ENCODE data around the gene MYH14.
"Not testable (repeated sequence)": the region's sequence is repeated elsewhere in the genome, so short reads cannot be mapped to it uniquely, and the experiment has no call there.

The MYH14 gene

DNA sequence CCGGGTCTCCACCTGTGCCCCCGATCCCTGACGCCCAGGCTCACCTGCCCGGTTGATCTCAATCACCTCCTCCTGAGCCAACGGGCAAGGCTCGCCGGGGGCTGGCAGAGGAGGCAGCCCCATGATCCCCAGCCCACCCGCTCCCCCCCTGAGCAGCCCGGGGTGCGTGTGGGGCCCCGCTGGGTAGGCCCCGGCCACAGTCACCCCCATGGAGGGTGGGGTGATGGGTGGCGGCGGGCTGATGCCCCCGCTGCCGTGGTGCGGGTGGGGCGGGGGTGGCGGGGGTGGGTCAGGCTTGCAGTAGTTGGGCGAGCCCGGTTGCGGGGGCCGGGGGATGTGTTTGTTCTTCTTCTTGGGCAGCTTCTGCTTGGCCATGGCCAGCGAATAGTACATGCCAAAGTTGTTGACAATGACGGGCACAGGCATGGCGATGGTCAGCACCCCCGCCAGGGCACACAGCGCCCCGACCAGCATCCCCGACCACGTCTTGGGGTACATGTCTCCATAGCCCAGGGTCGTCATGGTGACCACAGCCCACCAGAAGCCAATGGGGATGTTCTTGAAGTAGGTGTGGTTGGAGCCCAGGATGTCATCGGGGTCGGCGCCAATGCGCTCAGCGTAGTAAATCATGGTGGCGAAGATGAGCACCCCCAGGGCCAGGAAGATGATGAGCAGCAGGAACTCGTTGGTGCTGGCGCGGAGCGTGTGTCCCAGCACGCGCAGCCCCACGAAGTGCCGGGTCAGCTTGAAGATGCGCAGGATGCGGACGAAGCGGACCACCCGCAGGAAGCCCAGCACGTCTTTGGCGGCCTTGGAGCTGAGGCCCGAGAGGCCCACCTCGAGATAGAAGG lies 119.7 kb downstream of the MYH14 start:
- no peak for DNase-seq

- no peak for DNase-seq
Measured at GRCh38 chr19:50323782-50324133, 120.3 kb downstream of the MYH14 start.

GRCh38 chr19:50324331-50324730 lies 120.9 kb downstream of the MYH14 start:
- DNase-seq: no peak

GRCh38 chr19:50325310-50326100 lies 122.1 kb downstream of the MYH14 start:
- DNase-seq: peak; percentile 85

- DNase-seq: no peak
Measured at GRCh38 chr19:50326101-50326664, 122.8 kb downstream of the MYH14 start.

GRCh38 chr19:50327013-50327412 lies 123.6 kb downstream of the MYH14 start:
- no peak for DNase-seq

DNA sequence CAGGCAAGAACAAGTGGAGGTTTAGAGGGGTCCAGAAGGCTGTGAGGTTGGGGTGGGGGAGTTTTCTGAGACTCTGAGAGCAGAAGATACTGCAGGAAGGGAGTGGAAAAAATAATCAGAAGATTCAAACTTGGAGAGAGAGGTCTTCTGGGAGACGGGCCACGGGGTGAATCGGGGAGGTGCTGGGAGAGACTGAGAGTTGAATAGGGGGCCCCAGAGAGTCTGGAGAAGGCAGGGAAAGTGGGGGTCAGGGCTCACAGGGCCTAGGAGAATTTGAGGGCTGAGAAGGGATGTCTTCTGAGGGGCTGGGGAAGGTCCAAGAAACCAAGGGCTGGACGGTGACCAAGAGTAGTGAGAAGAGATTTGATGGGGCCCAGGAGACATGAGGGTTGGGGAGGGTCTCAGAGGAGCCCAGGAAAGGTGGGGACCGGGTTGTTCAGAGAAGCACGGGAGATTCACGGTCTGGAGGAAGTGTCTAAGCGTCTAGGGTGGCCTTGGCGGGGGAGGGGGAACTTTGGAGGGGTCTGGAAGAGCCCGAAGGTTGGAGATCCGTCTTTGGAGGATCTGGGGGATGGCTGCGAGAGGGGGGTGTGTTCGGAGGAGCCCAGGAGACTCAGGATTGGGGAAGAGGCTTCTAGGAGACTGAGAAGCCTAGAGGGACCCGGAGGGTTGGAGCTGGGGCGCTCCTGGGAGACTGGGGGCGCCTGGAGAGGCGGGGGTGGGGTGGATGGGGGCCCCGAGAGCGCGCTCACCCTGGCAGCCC lies 124.2 kb downstream of the MYH14 start:
- DNase-seq: no peak

- no peak for DNase-seq
Measured at GRCh38 chr19:50328224-50328872, 124.9 kb downstream of the MYH14 start.

- no peak for DNase-seq
Measured at GRCh38 chr19:50328873-50329145, 125.4 kb downstream of the MYH14 start.

DNA sequence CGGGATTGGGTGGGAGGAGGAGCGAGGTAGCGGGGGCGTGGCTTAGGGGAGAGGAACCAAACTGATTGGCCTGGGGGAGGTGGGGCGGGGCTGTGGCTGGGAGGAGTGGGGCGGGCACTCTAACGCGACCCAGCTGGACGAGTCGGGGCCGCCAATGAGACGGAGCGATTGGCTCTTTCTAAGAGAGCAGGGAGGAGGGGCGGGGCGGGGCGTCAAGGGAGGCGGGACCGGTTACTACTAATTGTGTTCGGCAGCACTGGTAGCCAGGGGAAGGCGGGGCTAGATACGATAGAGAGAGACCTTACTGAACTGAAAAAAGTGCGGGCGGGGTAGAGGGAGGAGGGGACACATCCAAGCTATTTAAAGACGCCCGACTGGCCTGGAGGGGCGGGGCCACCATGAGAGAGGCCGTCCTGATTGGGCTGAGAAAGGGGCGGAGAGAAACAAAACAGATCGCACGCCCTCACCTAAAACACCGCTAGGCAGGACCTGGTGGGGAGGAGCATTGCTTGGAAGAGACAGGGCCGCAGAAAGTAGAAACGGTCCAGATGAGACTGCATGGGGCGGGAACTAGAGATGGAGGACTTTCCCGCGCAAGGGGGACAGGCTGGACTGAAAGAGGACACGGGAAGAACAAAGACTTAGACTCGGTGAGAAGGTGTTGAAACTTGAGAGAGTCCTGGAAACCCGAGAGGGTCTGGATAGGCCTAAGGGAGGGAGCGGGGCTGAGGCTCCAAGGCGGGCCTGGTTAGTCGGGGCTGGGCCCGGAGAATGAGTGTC lies 125.9 kb downstream of the MYH14 start, which contains the start of gene KCNC3:
TSS of gene KCNC3 (minus strand) at position 232 of the 780 bp plus-strand sequence. CDS start 295 bp downstream, outside the sequence.
- peak; percentile 100 for DNase-seq

GRCh38 chr19:50329926-50330294 lies 126.5 kb downstream of the MYH14 start:
- DNase-seq: not testable (repeated sequence)

- peak; percentile 92 for DNase-seq
Measured at GRCh38 chr19:50330365-50331078, 127.1 kb downstream of the MYH14 start.

DNA sequence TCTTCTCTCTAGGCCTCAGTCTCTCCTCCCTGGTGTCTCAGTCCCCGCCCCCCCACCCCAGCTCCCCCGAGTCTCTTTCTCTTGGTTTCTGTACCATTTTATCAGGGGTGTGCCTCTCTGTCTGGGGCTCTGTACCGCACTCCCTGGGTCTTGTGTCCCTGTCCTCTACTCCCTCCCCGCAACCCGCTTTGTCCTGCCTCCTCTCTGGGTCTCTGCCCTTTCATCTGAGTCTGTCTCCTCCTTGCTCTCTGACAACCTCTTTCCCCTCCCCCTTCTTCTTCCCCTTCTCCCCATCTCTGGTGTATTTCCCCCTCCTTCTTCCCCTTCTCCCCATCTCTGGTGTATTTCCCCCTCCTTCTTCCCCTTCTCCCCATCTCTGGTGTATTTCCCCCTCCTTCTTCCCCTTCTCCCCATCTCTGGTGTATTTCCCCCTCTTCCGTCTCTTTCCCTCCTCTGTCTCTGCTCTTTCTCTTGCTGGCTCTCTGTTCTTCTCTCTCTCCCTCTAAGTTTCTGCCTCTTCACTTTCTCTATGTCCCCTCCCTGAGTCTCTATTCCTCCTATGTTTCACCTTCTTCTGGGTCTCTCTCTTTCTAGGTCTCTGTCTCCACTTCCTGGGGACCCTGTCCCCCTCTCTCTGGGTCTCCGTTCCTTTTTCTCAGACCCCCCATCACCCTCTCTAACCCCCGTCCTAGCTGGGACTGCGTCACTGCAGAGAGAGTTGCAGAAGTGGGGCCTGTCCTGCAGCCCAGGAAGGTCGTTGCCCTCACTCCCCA lies 128.0 kb downstream of the MYH14 start:
- no peak for DNase-seq

DNA sequence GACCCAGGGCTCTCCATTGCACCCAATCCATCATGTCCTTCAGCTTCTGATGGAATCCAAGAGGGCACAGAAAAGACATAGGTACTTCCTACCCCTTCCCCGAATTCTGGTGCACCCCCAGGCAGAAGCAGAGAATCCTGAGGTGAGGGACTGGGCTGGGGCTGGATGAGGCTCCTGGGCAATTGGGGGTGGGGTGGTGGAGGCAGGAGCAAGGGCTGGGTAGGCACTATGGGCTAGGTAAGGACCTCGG lies 128.5 kb downstream of the MYH14 start:
- DNase-seq: no peak

GRCh38 chr19:50332244-50333038 lies 129.0 kb downstream of the MYH14 start:
- DNase-seq: no peak

GRCh38 chr19:50333235-50333736 lies 129.9 kb downstream of the MYH14 start:
- no peak for DNase-seq

DNA sequence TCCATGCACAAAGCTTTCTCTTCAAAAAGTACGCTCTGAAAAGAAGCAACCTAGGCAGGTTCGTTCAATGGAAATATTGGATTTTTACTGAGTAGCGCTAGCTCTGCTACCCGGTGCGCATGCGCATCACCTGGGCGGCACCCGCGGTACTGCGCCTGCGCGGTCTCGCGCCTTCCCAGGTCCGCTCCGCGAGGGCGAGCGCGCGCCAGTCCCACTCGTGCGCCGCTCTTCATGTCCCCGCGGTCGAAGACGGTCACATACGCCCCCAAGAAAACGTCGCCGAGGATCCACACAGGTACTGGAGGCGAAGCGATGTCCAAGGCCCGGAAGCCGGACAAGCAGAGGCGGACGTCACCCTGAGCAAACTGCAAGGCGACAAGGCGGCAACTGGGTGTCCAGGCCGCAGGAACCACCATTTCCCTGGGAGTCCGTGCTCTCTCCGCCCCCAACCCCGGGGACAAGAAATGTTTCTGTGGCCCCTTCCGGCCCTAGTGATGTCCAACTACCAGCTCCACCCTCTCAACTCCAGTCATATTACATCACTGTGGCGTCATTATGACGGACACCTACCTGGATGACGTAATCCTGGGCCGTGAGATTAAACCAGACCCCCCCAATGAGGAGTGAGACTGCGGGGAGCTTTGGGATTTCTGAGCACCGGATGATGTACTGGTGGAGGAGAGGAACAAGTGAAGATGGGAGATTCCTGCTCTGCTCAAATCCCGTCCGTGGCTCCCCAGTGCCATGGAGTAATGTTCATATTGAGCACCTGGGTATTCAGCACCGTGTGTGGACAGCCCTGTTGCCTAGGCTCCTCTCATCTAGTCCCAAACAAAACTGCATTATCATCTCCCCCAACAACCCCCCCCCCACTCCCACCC lies 130.6 kb downstream of the MYH14 start:
- no peak for DNase-seq

- DNase-seq: no peak
Measured at GRCh38 chr19:50334741-50335421, 131.5 kb downstream of the MYH14 start.
